IPS-NIHi7 (cell line): Measurements from ENCODE around the gene SHMT1.
"Not testable (repeated sequence)": the region's sequence is repeated elsewhere in the genome, so short reads cannot be mapped to it uniquely, and the experiment has no call there.

Experiments
- DNase-seq: peaks from one replicate; pipeline ENCODE4 v3.0.0; 2012; ENCODE audit warnings: mixed read lengths; ENCODE audit errors: extremely low spot score

SHMT1 gene

GRCh38 chr17:18378614-18379013, 15.3 kb upstream of the SHMT1 start:
- not testable (repeated sequence) for DNase-seq

DNA sequence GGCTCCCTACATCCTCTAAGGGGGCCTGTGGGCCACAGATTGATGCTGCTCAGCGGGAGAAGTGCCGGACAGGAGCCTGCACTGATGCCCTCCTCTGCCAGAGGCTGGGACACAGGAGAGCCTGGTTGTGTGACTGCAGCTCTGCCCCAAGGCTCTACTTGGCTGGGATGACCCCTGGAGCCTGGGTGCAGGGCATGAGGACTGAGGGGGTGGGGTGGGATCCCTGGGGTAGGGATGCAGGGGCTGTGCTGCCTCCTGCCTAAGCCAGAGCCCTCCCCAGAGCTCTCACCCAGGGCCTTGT, 14.8 kb upstream of the SHMT1 start:
- DNase-seq = no peak

GRCh38 chr17:18377437-18378204, 14.3 kb upstream of the SHMT1 start, which contains the start of gene EVPLL:
EVPLL (plus strand) TSS chr17:18377778; CDS start chr17:18380938, 3,160 bp downstream.
- DNase-seq = no peak

DNA sequence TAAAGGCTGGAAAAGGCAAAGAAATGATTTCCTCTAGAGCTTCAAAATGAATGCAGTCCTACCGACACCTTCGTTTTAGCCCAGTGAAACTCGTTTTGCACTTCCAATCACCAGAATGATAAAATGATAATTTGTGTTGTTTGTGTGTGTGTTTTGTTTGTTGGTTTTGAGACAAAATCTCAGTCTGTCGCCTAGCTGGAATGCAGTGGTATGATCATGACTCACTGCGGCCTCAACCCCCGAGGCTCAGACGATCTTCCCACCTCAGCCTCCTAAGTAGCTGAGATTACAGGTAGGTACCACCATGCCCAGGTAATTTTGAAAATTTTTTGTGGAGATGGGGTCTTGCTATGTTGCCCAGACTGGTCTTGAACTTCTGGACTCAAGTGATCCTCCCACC, 10.9 kb upstream of the SHMT1 start:
- no peak for DNase-seq

DNA sequence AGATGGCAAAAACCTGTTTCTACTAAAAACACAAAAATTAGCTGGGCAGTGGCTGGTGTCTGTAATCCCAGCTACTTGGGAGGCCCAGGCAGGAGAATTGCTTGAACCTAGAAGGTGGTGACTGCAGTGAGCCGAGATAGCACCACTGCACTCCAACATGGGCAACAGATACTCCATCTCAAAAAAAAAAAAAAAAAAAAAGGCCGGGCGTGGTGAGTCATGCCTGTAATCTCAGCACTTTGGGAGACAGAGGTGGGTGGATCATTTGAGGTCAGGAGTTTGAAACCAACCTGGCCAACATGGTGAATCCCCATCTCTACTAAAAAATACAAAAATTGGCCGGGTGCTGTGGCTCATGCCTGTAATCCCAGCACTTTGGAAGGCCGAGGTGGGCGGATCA, 9.8 kb upstream of the SHMT1 start:
- DNase-seq = not testable (repeated sequence)

DNA sequence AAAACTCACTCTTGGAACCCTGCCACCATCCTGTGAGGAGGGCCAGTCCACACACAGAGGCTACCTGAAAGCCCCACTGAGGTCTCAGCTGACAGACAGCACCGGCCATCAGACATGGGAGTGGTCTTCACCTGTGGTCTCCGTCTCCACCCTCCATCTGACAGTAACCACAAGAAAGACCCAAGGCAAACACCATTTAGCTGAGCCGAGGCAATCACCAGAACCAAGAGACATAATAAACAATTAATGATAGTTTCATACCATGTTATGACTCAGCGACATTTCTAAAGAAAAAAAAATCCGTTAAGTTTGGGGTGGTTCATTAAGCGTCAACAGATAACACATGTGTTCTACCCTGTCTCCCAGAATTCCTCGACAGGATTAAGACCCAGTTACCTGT, 8.1 kb upstream of the SHMT1 start:
- no peak for DNase-seq

- DNase-seq = no peak
Observed at GRCh38 chr17:18370761-18371160, 7.4 kb upstream of the SHMT1 start.

- no peak for DNase-seq
Observed at GRCh38 chr17:18368946-18369345, 5.6 kb upstream of the SHMT1 start.

DNA sequence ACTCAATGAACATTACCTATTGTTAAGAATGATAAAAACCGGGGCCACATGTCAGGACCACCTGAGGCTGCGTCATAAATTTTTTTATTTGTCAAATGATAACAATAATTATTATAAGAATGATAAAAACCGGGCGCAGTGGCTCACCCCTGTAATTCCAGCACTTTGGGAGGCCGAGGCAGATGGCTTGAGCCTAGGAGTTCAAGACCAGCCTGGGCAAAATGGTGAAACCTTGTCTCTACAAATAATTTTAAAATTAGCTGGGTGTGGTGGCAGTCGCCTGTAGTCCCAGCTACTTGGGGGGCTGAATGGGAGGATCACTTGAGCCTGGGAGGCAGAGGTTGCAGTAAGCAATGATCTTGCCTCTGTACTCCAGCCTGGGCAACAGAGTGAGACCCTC, 816 bp upstream of the SHMT1 start:
- no peak for DNase-seq

DNA sequence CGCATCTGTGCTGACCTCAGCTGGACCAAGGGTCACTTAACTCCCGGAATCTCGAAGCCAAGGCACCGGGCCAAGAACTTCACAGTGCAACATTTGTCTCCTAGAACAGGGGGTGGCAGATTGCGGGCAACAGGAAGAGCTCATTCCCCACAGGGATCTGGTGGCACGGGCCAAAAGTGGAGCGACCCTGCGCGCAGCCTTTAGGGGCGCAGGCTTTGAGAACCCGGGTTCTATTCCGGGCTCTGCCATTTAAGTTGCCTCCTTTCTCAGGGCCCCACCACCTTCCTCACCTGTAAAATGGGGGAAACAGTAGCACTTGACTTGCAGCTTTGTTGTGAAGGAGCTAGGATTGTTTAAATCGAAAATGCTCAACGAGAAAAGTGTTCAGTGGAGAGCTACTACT, 651 bp downstream of the SHMT1 start:
- peak; percentile 38 for DNase-seq

DNA sequence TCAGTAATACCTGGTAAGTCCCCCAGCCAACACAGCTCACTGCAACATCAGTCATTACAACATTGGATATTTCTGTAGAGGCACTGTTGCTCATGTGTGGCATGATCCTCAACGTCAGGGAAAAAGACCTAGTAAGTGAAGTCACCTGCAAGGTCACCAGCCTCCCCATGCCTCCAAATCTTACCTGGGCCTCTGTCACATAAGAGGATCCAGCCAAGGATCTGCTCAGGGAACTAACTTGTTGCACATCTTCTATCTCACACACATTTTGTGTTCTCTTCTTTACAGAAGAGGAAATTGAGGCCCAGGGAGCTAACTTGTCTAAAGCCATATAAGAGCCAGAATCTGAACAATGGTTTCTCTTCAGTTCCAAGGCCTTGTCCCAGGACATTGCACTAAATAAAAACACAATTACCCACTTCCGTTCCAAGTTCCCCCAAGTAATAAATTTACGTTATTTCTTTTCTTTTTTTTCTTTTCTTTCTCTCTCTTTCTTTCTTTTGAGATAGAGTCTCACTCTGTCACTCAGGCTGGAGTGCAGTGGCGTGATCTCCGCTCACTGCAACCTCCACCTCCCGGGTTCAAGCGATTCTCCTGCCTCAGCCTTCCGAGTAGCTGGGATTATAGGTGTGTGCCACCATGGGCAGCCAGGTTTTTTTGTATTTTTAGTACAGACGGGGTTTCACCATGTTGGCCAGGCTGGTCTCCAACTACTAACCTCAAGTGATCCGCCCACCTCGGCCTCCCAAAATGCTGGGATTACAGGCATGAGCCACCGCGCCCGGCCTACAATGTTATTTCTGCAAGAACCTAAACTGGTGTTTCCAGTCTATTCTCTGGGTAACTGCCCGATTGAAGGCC, 1.3 kb downstream of the SHMT1 start:
- DNase-seq = no peak

DNA sequence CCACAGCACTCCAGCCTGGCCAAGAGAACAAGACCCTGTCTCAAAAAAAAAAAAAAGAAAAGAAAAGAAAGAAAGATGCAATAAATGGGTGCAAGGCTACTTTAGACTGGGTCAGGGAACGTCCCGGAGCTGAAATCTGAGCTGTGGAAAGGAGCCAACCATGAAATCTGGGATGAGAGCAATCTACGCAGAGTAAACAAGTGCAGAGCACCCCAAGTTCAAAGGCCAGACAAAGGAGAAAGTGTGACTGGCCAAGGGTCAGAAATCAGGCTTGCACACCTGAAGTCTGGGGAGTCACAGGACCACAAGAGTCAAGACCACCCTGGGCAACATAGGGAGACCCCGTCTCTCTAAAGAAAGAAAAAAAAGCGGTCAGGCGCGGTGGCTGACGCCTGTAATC, 2.8 kb downstream of the SHMT1 start:
- no peak for DNase-seq

DNA sequence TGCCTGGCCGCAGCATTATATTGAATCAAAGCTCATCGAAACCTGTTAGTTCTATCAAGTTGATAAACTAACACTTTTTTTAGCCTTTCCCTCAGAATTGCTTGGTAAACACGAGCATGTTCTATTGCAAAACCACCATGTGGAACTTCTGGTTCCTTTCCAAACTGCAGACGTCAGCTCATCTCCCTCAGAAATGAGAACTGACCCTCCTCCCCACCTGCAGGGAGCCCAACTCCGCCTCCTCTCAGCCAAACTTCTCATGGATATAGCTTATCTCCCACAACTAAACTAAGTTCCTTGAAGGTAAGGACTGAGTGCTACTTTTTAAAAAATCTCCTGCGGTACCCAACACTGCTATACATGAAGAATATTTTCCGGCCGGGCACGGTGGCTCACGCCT, 6.7 kb downstream of the SHMT1 start:
- DNase-seq = no peak

DNA sequence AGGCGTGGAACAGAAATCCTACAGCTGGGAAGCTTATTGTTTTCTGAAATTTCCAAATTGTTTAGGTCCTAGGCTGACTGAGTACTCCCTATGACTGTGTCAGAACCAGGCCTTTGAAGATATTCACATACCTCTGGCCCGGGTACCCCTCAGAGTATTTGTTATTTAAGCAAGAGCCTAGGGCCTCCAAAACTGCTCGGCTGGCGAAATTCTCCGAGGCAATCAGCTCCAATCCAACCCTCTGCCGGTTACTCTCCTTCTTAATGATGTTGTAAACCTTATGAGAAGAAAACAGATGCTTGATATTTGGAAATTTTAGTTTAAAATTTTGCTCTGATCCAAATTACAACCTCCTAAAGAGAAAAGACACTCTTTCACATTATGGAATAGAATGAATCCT, 9.8 kb downstream of the SHMT1 start:
- DNase-seq = no peak

- no peak for DNase-seq
Observed at GRCh38 chr17:18344021-18344420, 19.3 kb downstream of the SHMT1 start.

- no peak for DNase-seq
Observed at GRCh38 chr17:18339933-18340332, 23.4 kb downstream of the SHMT1 start.

DNA sequence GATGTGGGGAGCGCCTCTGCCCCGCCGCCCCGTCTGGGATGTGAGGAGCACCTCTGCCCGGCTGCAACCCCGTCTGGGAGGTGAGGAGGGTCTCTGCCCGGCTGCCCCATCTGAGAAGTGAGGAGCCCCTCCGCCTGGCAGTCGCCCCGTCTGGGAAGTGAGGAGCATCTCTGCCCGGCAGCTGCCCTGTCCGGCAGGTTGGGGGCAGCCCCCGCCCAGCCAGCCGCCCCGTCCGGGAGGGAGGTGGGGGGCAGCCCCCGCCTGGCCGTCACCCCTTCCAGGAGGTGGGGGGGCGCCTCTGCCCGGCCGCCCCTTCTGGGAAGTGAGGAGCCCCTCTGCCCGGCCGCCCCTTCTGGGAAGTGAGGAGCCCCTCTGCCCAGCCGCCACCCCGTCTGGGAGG, 25.2 kb downstream of the SHMT1 start:
- not testable (repeated sequence) for DNase-seq

DNA sequence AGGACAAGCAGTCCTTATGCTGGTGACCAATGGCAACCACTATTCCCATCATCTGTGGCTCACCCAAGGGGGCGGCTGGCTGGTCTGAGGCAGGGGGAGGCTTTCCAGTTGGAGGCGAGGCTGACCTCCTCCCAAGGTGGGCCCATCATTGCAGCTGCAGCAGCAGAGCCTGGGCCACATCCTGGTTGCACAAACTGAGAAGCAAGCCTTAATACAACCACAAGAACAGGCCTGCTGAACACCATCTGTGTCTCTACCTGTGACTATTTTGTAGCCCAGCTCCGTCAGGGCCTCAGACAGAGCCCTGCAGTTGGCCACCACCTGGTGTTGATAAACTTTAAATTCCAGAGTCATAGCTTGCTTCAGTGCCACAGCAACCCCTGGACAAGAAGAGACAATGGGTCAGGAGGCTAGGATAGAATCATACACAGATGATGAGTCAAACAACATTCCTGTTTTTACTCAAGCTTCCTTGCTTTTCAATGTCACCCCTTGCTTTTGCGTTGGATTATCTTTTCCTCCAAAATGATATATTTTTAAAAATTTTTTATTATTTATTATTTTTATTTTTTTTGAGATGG, 30.4 kb downstream of the SHMT1 start:
- no peak for DNase-seq

GRCh38 chr17:18331879-18332278, 31.5 kb downstream of the SHMT1 start:
- DNase-seq = no peak

DNA sequence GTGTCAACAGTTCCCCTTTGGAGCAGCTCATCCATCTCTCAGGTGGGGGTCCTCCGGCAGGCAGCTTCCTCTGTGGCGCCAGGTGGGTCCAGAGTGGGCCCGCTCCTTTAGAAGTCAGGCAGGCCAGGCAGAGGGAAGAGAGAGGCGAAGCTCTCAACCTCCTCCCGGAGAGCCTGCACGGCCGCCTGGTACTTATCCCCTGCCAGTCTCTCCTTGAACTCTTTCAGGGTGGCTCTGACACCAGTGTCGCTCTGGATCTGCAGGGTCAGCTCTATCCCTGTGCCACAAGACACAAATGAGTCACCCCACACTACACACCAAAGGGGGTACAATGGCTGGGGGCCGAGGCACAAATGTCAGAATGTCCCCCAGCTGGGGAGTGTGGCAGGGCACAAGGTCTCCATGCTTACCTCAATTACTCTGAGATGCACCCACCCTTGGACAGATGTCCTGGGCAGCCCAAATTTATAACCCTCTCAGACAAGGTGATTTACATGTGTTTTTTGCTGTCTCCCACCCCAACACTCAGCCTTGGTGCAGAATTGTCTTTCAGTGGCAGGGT, 34.6 kb downstream of the SHMT1 start:
- DNase-seq = no peak

DNA sequence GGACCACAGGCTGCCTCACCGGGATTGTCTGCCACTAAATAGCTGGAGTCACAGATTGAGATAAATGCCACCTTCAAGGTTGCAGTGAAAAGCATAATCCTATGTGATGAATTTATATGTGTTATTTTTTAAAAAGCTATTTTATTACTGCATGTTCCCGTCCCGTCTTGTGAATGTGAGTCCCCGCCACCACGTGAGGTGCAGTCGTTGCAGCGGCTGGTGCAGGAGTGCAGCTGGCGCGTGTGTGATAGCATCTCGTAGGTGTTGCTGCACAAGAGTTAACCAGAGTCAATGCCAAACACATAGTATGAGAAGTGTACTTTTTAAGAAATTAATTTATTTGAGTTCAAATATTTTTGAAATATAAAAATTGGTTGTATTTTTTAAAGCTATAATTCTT, 35.8 kb downstream of the SHMT1 start:
- no peak for DNase-seq

GRCh38 chr17:18327093-18327492, 36.3 kb downstream of the SHMT1 start:
- no peak for DNase-seq

GRCh38 chr17:18326572-18326971, 36.8 kb downstream of the SHMT1 start:
- DNase-seq = no peak
